ENCODE data around the gene RAPGEF6.

Gene RAPGEF6

GRCh38 chr5:131417240-131417869, 217.7 kb downstream of the RAPGEF6 start:
- DNase-seq (ENCODE audit: low read depth), result peak; percentile 89
- peak; percentile 82 for TF ChIP-seq CTCF (conservative IDR thresholded peaks at IDR 0.05; ENCODE audit: low read depth, low read length)
- H3K4me3 ChIP-seq (ENCODE audit: low read depth, low read length), result no peak overlapping the region

- H3K4me3 ChIP-seq (ENCODE audit: low read depth, low read length), result no peak overlapping the region
- no peak for DNase-seq (ENCODE audit: low read depth)
- TF ChIP-seq CTCF (conservative IDR thresholded peaks at IDR 0.05; ENCODE audit: low read depth, low read length), result no peak
Measured at GRCh38 chr5:131416729-131417128, 218.3 kb downstream of the RAPGEF6 start.

GRCh38 chr5:131413605-131414559, 221.1 kb downstream of the RAPGEF6 start:
- no peak overlapping the region for H3K4me3 ChIP-seq (ENCODE audit: low read depth, low read length)

GRCh38 chr5:131406975-131407638, 227.9 kb downstream of the RAPGEF6 start:
- no peak for TF ChIP-seq CTCF (conservative IDR thresholded peaks at IDR 0.05; ENCODE audit: low read depth, low read length)
- no peak overlapping the region for H3K4me3 ChIP-seq (ENCODE audit: low read depth, low read length)
- DNase-seq (ENCODE audit: low read depth), result no peak

More at GRCh38 chr5:131413605-131414559, 221.1 kb downstream of the RAPGEF6 start:
- TF ChIP-seq CTCF (conservative IDR thresholded peaks at IDR 0.05; ENCODE audit: low read depth, low read length), result no peak
- peak; percentile 18 for DNase-seq (ENCODE audit: low read depth)

- DNase-seq (ENCODE audit: low read depth), result no peak
- no peak overlapping the region for H3K4me3 ChIP-seq (ENCODE audit: low read depth, low read length)
Measured at GRCh38 chr5:131406076-131406475, 229.0 kb downstream of the RAPGEF6 start.

GRCh38 chr5:131405674-131406073, 229.4 kb downstream of the RAPGEF6 start:
- no peak for DNase-seq (ENCODE audit: low read depth)
- TF ChIP-seq CTCF (conservative IDR thresholded peaks at IDR 0.05; ENCODE audit: low read depth, low read length), result no peak
- no peak overlapping the region for H3K4me3 ChIP-seq (ENCODE audit: low read depth, low read length)

More at GRCh38 chr5:131406076-131406475, 229.0 kb downstream of the RAPGEF6 start:
- TF ChIP-seq CTCF (conservative IDR thresholded peaks at IDR 0.05; ENCODE audit: low read depth, low read length), result no peak
